Astrocyte of the cerebellum (primary cell): ENCODE data around the gene LIMA1.
"Not testable (repeated sequence)": the region's sequence is repeated elsewhere in the genome, so short reads cannot be mapped to it uniquely, and the experiment has no call there.

ENCODE experiments used
- DNase-seq: peaks from one replicate; pipeline ENCODE4 v3.0.0-alpha.2; 2011; ENCODE audit warnings: low read depth
- H3K4me3 ChIP-seq: 2 replicates; pipeline ENCODE4 v1.5.1; 2011; ENCODE audit warnings: mild to moderate bottlenecking, low read depth, low read length, moderate library complexity
- CTCF ChIP-seq: IDR thresholded peaks from 2 replicates; pipeline ENCODE4 v1.5.1; 2012; ENCODE audit warnings: low read length, low read depth, moderate library complexity, mild to moderate bottlenecking; ENCODE audit errors: missing control alignments
- in situ Hi-C: cut with HindIII; loops from 2 replicates; pipeline ENCODE4 v1.10.0; 2017; ENCODE audit warnings: low sequenced_read_pairs

The LIMA1 gene

GRCh38 chr12:50248411-50248810, 34.9 kb downstream of the LIMA1 start:
- TF ChIP-seq CTCF, result no peak
- in situ Hi-C loops, result no loop called here
- no peak for DNase-seq

GRCh38 chr12:50247665-50248064, 35.7 kb downstream of the LIMA1 start:
- in situ Hi-C loops, DNase-seq, H3K4me3 ChIP-seq: not testable (repeated sequence)

More at GRCh38 chr12:50248411-50248810, 34.9 kb downstream of the LIMA1 start:
- no peak overlapping the region for H3K4me3 ChIP-seq

GRCh38 chr12:50246873-50247612, 36.3 kb downstream of the LIMA1 start:
- no peak overlapping the region for H3K4me3 ChIP-seq
- TF ChIP-seq CTCF, result no peak
- DNase-seq, result peak; percentile 78
- in situ Hi-C loops, result no loop called here

GRCh38 chr12:50246197-50246865, 37.0 kb downstream of the LIMA1 start:
- no peak for DNase-seq
- in situ Hi-C loops, result no loop called here
- no peak for TF ChIP-seq CTCF
- H3K4me3 ChIP-seq, result no peak overlapping the region

- DNase-seq, result no peak
- in situ Hi-C loops, result loop anchor here (5.0 kb wide), 1 partner anchor 39 kb away; the partner anchor contains the start of gene LIMA1
- H3K4me3 ChIP-seq, result no peak overlapping the region
- no peak for TF ChIP-seq CTCF
Observed at GRCh38 chr12:50243507-50243906, 39.8 kb downstream of the LIMA1 start.

GRCh38 chr12:50242751-50243191, 40.5 kb downstream of the LIMA1 start:
- TF ChIP-seq CTCF, result no peak
- in situ Hi-C loops, result loop anchor here (5.0 kb wide), 1 partner anchor 40 kb away; the partner anchor contains the start of gene LIMA1
- H3K4me3 ChIP-seq, result no peak overlapping the region
- DNase-seq, result no peak

GRCh38 chr12:50241178-50241577, 42.1 kb downstream of the LIMA1 start:
- DNase-seq, result no peak
- in situ Hi-C loops, result loop anchor here (5.0 kb wide), 1 partner anchor 41 kb away; the partner anchor contains the start of gene LIMA1
- H3K4me3 ChIP-seq, result no peak overlapping the region
- TF ChIP-seq CTCF, result no peak
